ENCODE measurements around the gene B4GALNT3. TPM values are rescaled to one million over a fixed set of nuclear protein-coding genes. Genes with fewer than 3 reads are reported as not detected.
A peak's percentile ranks its signal among the peaks of the same experiment; 100 is the strongest.
"Not testable (repeated sequence)": the region's sequence is repeated elsewhere in the genome, so short reads cannot be mapped to it uniquely, and the experiment has no call there.

B4GALNT3 gene
- total RNA-seq, 2 donors from 2014 or later = 1.3 to 3.7 TPM

- no peak for DNase-seq
- Mint-ChIP-seq H3K9me3 (peaks cover 1 to 2% of the 10 kb centered on the region in 2 donors), H3K4me1 (ENCODE audit: low read depth) (peaks cover 32% of the 10 kb centered on the region), H3K27ac (peak overlapping the region; percentile 33), H3K27me3 (ENCODE audit: low read depth) (no peaks in the 10 kb centered on the region), H3K4me3 (no peak overlapping the region), H3K36me3 (ENCODE audit: insufficient read depth in 2 of 2) (peaks cover 3 to 4% of the 10 kb centered on the region in 2 donors)
- ATAC-seq (replicated peaks in 1 of 2) = no peak
Observed at GRCh38 chr12:574475-575128, 114.9 kb downstream of the B4GALNT3 start.

DNA sequence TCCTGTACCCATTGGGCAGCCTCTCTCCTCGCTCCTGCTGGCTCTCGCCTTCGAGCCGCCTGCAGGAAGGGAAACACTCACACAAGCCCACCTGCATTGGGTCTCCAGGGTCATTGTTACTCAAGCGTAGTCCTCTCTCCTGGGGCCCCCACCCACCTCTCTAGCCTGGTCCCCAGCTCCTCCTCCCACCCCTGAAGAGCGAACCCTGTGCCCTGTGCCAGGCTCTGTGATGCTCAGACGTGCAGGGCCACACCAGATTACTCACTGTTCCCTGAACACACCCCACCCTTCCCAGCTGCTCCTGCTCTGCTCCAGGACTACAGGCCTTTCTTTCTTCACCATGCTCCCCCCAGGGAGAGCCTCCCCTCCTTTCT lies 115.4 kb downstream of the B4GALNT3 start:
- H3K27ac Mint-ChIP-seq = no peak overlapping the region
- peaks cover 30% of the 10 kb centered on the region for H3K4me1 Mint-ChIP-seq (ENCODE audit: low read depth)

GRCh38 chr12:575948-576614 lies 116.3 kb downstream of the B4GALNT3 start:
- Mint-ChIP-seq H3K9me3 (peaks cover 1 to 2% of the 10 kb centered on the region in 2 donors), H3K4me3 (peak overlapping the region; percentile 68 to 74), H3K4me1 (ENCODE audit: low read depth) (peaks cover 30% of the 10 kb centered on the region), H3K27me3 (ENCODE audit: low read depth) (no peaks in the 10 kb centered on the region), H3K36me3 (ENCODE audit: insufficient read depth in 2 of 2) (peaks cover 3 to 4% of the 10 kb centered on the region in 2 donors), H3K27ac (no peak overlapping the region)
- peak; percentile 84 to 96 for DNase-seq
- ATAC-seq (replicated peaks in 1 of 2) = peak; percentile 91 to 93

More for the DNA sequence above, 115.4 kb downstream of the B4GALNT3 start:
- Mint-ChIP-seq H3K4me3 (no peak overlapping the region), H3K27me3 (ENCODE audit: low read depth) (no peaks in the 10 kb centered on the region), H3K36me3 (ENCODE audit: insufficient read depth in 2 of 2) (peaks cover 3 to 4% of the 10 kb centered on the region in 2 donors), H3K9me3 (peaks cover 1 to 2% of the 10 kb centered on the region in 2 donors)
- ATAC-seq (replicated peaks in 1 of 2) (no peak), DNase-seq (no peak)

GRCh38 chr12:576615-577110 lies 116.9 kb downstream of the B4GALNT3 start:
- Mint-ChIP-seq H3K27me3 (ENCODE audit: low read depth) (no peaks in the 10 kb centered on the region), H3K4me3 (peak overlapping the region; percentile 68 to 74), H3K36me3 (ENCODE audit: insufficient read depth in 2 of 2) (peaks cover 3 to 4% of the 10 kb centered on the region in 2 donors), H3K27ac (no peak overlapping the region), H3K4me1 (ENCODE audit: low read depth) (peaks cover 29% of the 10 kb centered on the region), H3K9me3 (peaks cover 1 to 2% of the 10 kb centered on the region in 2 donors)
- ATAC-seq (replicated peaks in 1 of 2) = no peak
- DNase-seq = no peak

GRCh38 chr12:577994-578747 lies 118.4 kb downstream of the B4GALNT3 start:
- not testable (repeated sequence) for DNase-seq; H3K27me3 Mint-ChIP-seq (ENCODE audit: low read depth); ATAC-seq (replicated peaks in 1 of 2)

DNA sequence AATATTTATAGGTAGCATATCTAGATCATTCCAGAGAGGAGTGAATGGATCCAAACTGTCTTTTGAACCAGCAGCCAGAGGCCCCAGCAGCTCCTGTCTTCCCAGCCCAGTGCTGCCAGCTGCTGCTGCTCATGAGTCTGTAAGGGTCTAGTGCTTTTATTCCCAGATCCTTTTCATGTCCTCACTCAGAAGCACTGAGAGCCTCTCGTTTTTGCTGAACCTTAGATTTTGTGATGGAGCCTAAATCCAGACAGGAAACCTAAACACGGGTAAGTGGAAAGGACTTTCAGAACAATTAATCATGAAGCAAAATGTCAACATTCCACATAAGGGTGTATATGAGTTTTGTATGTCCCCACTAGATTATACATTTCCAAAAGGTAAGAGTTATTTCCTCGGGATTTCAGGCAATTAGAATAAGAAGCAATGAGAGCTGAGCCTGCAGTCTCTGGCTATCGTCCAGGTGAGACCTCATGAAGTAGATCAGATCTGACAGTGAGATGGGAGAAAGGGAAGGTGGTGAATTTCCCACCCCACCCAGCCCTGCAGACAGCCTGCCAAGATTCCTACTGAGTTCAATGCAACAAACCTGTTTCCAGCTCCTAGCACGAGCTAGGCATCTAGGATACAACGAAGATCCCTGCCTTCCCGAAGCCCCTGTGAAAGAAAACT lies 119.1 kb downstream of the B4GALNT3 start:
- Mint-ChIP-seq H3K4me1 (ENCODE audit: low read depth) (peaks cover 13% of the 10 kb centered on the region), H3K27ac (no peak overlapping the region), H3K4me3 (no peak overlapping the region), H3K9me3 (peaks cover 0 to 1% of the 10 kb centered on the region in 2 donors), H3K27me3 (ENCODE audit: low read depth) (no peaks in the 10 kb centered on the region), H3K36me3 (ENCODE audit: insufficient read depth in 2 of 2) (peaks cover 1 to 2% of the 10 kb centered on the region in 2 donors)
- DNase-seq = no peak
- ATAC-seq (replicated peaks in 1 of 2) = no peak

More at GRCh38 chr12:577994-578747, 118.4 kb downstream of the B4GALNT3 start:
- H3K4me1 Mint-ChIP-seq (ENCODE audit: low read depth) = peaks cover 14% of the 10 kb centered on the region
- not testable (repeated sequence) for H3K9me3 Mint-ChIP-seq; H3K27ac Mint-ChIP-seq; H3K36me3 Mint-ChIP-seq (ENCODE audit: insufficient read depth in 2 of 2); H3K4me3 Mint-ChIP-seq

DNA sequence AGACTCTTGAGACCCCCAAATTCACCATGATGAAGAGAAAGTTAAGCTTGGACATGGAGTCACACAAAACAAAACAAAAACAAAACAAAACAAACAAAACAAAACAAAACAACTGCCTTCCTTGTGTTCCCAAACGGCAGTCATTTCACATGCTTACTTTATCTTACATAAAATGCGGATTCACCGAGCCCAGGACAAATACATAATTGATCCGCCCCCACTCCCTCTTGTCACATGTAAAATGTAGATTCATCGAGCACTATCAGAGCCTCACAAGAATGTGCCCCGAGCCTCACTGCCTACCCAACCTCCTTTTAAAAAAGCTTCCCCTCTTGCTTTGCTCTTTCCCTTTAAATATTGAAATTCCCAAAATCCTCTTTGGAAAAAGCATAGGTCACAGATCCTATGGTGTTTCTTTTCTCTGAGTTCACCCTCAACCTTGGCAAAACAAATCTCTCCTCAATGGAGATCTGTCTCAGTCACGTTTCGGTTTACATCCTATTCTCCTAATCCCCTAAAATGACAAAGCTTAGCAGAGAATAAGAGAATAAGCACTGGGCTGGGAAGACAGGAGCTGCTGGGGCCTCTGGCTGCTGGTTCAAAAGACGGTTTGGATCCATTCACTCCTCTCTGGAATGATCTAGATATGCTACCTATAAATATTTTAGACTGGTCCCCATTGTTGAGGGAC lies 119.8 kb downstream of the B4GALNT3 start:
- H3K9me3 Mint-ChIP-seq = peaks cover 0 to 1% of the 10 kb centered on the region in 2 donors
- ATAC-seq (replicated peaks in 1 of 2) (no peak), DNase-seq (no peak)
- no peak overlapping the region for H3K4me3 Mint-ChIP-seq
- no peaks in the 10 kb centered on the region for H3K27me3 Mint-ChIP-seq (ENCODE audit: low read depth)
- peaks cover 0 to 2% of the 10 kb centered on the region in 2 donors for H3K36me3 Mint-ChIP-seq (ENCODE audit: insufficient read depth in 2 of 2)
- H3K4me1 Mint-ChIP-seq (ENCODE audit: low read depth) = peaks cover 10% of the 10 kb centered on the region
- no peak overlapping the region for H3K27ac Mint-ChIP-seq

DNA sequence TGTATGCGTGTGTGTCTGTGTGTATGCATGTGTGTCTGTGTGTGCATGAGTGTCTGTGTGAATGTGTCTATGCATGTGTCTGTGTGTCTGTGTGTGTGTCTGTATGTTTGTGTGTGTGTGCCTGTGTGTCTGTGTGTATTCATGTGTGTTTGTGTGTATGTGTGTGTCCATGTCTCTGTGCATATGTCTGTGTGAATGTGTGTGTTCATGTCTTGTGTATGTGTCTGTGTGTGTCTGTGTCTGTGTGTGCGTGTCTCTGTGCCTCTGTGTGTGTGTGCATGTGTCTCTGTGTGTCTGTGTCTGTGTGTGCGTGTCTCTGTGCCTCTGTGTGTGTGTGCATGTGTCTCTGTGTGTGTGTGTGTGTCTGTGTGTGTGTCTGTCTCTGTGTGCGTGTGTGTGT lies 121.1 kb downstream of the B4GALNT3 start:
- no peak overlapping the region for H3K4me3 Mint-ChIP-seq
- H3K9me3 Mint-ChIP-seq = no peaks in the 10 kb centered on the region

GRCh38 chr12:581321-581720 lies 121.6 kb downstream of the B4GALNT3 start:
- Mint-ChIP-seq H3K4me1 (ENCODE audit: low read depth) (no peaks in the 10 kb centered on the region), H3K36me3 (ENCODE audit: insufficient read depth in 2 of 2) (no peaks in the 10 kb centered on the region), H3K9me3 (no peaks in the 10 kb centered on the region), H3K27me3 (ENCODE audit: low read depth) (no peaks in the 10 kb centered on the region), H3K4me3 (no peak overlapping the region), H3K27ac (no peak overlapping the region)
- DNase-seq (no peak), ATAC-seq (replicated peaks in 1 of 2) (no peak)

More for the DNA sequence above, 121.1 kb downstream of the B4GALNT3 start:
- no peak for ATAC-seq (replicated peaks in 1 of 2)
- Mint-ChIP-seq H3K27me3 (ENCODE audit: low read depth) (no peaks in the 10 kb centered on the region), H3K27ac (no peak overlapping the region), H3K4me1 (ENCODE audit: low read depth) (no peaks in the 10 kb centered on the region), H3K36me3 (ENCODE audit: insufficient read depth in 2 of 2) (no peaks in the 10 kb centered on the region)
- DNase-seq = no peak

DNA sequence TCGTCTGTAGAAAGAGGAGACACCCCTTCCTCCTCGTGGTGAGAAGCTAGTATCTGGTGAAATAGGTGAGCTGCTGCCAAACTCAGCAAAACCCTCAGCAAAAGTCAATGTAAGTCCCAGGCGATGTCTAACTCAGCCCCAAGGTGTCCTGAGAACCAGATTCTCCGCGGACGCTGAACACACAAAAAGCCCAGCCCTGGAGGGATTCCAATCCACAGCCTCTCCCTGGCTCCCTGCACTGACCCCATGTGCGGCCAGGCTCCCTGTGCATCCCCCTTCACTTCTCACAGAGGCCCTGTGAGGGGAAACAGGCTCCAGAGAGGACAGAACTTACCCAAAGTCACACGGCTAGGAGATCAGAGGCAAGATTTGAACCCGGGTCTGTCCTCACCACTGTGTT lies 122.0 kb downstream of the B4GALNT3 start:
- Mint-ChIP-seq H3K36me3 (ENCODE audit: insufficient read depth in 2 of 2) (no peaks in the 10 kb centered on the region), H3K4me3 (no peak overlapping the region), H3K4me1 (ENCODE audit: low read depth) (no peaks in the 10 kb centered on the region), H3K27ac (no peak overlapping the region), H3K27me3 (ENCODE audit: low read depth) (no peaks in the 10 kb centered on the region), H3K9me3 (no peaks in the 10 kb centered on the region)
- ATAC-seq (replicated peaks in 1 of 2) = no peak
- no peak for DNase-seq

- H3K4me3 Mint-ChIP-seq = no peak overlapping the region
- H3K27me3 Mint-ChIP-seq (ENCODE audit: low read depth) = no peaks in the 10 kb centered on the region
- no peak overlapping the region for H3K27ac Mint-ChIP-seq
- H3K4me1 Mint-ChIP-seq (ENCODE audit: low read depth) = no peaks in the 10 kb centered on the region
- DNase-seq (no peak), ATAC-seq (replicated peaks in 1 of 2) (no peak)
- H3K9me3 Mint-ChIP-seq = peaks cover 0 to under 1% of the 10 kb centered on the region in 2 donors
- H3K36me3 Mint-ChIP-seq (ENCODE audit: insufficient read depth in 2 of 2) = peaks cover 0 to 2% of the 10 kb centered on the region in 2 donors
Observed at GRCh38 chr12:583251-583869, 123.6 kb downstream of the B4GALNT3 start.

Measured in activated T-cell treated with anti-CD3 and anti-CD28 coated beads, Interleukin-2, amount 50 U/mL, for 72 hours (primary cell).